Cardiac muscle cell (in vitro differentiated cells and primary cell): ENCODE results near the gene MTF1. TPM values are rescaled to one million over a fixed set of nuclear protein-coding genes. Genes with fewer than 3 reads are reported as not detected.
A peak's percentile ranks its signal among the peaks of the same experiment; 100 is the strongest.

Experiments
- DNase-seq, 2 donors: peaks; one replicate each; pipeline versions ENCODE4 v3.0.0 to v3.0.0-alpha.2; 2010 to 2017; ENCODE audit warnings: low read depth in 1 of 2, low spot score in 1 of 2
- H3K27ac ChIP-seq: fragments of 200-600 bp; sonication (generic); 2 replicates; pipeline ENCODE4 v1.5.1; 2016
- H3K27me3 ChIP-seq: fragments of 200-600 bp; sonication (generic); 2 replicates; pipeline ENCODE4 v1.6.0; 2016; ENCODE audit warnings: control low read depth
- H3K36me3 ChIP-seq: fragments of 200-600 bp; sonication (generic); 2 replicates; pipeline ENCODE4 v1.5.1; 2016; ENCODE audit warnings: control low read depth
- H3K4me1 ChIP-seq: fragments of 200-600 bp; sonication (generic); 2 replicates; pipeline ENCODE4 v1.8.1; 2017; ENCODE audit warnings: low read depth, mild to moderate bottlenecking, mixed run types
- H3K4me3 ChIP-seq: fragments of 200-600 bp; sonication (generic); 2 replicates; pipeline ENCODE4 v1.5.1; 2016; ENCODE audit warnings: mild to moderate bottlenecking
- H3K9me3 ChIP-seq: fragments of 200-600 bp; sonication (generic); 2 replicates; pipeline ENCODE4 v1.5.1; 2017; ENCODE audit warnings: low read depth, mild to moderate bottlenecking, control low read depth
- polyA plus RNA-seq: library from polyadenylated mRNA; unstranded; fragments of >200 nt; fragmentation: Nextera tagmentation; extraction: Ambion mirVana; gene quantifications from 2 replicates; pipeline ENCODE4 v1.2.1, GENCODE V29; 2016
- total RNA-seq: library from RNA; depleted of rRNA; stranded (reverse); fragments of >200 nt; gene quantifications from 2 replicates; pipeline ENCODE4 v1.2.3, GENCODE V29; 2016
- TF ChIP-seq, protein P1 (sequence below): IDR thresholded peaks from 2 replicates; pipeline ENCODE4 v1.5.1; 2012; ENCODE audit warnings: low read depth, mild to moderate bottlenecking, low read length

Gene MTF1
- total and polyA plus RNA-seq, 2 experiments from 2014 or later: 1.6 to 5.7 TPM

DNA sequence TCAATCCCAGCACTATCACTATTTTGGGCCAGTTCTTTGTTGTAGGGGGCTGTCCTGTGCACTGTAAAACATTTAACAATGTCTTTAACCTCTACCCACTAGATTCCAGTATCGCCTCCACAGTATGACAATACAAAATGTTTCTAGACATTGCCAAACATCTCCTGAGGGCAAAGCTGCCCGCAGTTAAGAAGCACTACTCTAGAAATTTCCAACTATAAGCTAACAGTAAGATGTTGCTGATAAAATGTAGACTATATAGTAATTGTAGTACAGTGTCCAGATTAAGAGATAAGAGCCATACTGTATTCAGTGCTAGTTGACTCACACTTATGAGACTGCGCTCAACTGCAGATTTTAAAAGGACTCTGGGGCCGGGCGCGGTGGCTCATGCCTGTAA, 5.0 kb downstream of the MTF1 start:
- Histone ChIP-seq H3K27me3 (no peaks in the 10 kb centered on the region), H3K4me3 (no peak overlapping the region), H3K4me1 (peaks cover 7% of the 10 kb centered on the region), H3K27ac (no peak overlapping the region), H3K36me3 (no peaks in the 10 kb centered on the region), H3K9me3 (no peaks in the 10 kb centered on the region)
- no peak for DNase-seq
- TF ChIP-seq, protein P1, sequence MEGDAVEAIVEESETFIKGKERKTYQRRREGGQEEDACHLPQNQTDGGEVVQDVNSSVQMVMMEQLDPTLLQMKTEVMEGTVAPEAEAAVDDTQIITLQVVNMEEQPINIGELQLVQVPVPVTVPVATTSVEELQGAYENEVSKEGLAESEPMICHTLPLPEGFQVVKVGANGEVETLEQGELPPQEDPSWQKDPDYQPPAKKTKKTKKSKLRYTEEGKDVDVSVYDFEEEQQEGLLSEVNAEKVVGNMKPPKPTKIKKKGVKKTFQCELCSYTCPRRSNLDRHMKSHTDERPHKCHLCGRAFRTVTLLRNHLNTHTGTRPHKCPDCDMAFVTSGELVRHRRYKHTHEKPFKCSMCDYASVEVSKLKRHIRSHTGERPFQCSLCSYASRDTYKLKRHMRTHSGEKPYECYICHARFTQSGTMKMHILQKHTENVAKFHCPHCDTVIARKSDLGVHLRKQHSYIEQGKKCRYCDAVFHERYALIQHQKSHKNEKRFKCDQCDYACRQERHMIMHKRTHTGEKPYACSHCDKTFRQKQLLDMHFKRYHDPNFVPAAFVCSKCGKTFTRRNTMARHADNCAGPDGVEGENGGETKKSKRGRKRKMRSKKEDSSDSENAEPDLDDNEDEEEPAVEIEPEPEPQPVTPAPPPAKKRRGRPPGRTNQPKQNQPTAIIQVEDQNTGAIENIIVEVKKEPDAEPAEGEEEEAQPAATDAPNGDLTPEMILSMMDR: no peak

DNA sequence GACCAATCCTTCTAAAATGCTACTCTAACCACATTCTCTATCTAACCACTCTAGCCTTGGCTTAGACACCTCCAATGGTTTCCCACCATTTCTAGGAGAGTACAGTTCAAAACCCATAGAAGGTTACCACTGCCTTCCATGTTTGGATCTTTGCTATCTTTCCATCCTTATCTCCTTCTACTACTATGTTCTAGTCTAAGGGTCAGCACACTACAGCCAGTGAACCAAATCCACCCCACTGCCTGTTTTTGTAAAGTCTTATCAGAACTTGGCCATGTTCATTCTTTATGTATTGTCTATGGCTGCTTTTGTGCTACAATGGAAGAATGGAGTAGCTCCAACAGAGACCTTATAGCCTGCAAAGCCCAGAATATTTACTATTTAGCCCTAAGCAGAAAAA, 6.2 kb downstream of the MTF1 start:
- no peaks in the 10 kb centered on the region for H3K27me3 ChIP-seq
- TF ChIP-seq, protein P1: no peak

DNA sequence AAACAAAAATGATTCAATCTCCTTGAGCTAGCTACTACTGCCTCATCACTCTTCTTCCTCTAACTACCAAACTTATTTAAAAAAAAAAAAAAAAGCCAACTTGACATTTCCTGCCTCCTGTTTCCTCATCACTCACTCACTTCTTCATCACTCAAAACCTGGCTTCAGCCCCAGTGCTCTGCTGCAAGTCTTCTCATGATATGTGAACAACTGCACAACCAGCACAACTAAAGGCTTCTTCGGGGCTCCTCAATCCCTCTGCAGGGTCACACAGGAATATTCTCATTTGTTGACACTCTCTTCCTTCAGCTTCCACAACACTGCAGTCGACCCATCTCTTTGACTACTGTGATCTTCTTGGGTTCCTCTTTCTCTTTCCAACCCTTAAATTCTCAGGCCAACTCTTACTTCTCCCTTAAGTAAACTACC, 7.6 kb downstream of the MTF1 start:
- Histone ChIP-seq H3K27ac (no peak overlapping the region), H3K36me3 (no peaks in the 10 kb centered on the region), H3K27me3 (no peaks in the 10 kb centered on the region), H3K9me3 (no peaks in the 10 kb centered on the region), H3K4me1 (no peaks in the 10 kb centered on the region), H3K4me3 (no peak overlapping the region)
- TF ChIP-seq, protein P1: no peak
- peak in 1 of 2 donors; percentile 22 for DNase-seq

More for the DNA sequence above, 6.2 kb downstream of the MTF1 start:
- Histone ChIP-seq H3K4me1 (peaks cover under 1% of the 10 kb centered on the region), H3K36me3 (no peaks in the 10 kb centered on the region), H3K4me3 (no peak overlapping the region), H3K27ac (no peak overlapping the region), H3K9me3 (no peaks in the 10 kb centered on the region)
- no peak for DNase-seq

DNA sequence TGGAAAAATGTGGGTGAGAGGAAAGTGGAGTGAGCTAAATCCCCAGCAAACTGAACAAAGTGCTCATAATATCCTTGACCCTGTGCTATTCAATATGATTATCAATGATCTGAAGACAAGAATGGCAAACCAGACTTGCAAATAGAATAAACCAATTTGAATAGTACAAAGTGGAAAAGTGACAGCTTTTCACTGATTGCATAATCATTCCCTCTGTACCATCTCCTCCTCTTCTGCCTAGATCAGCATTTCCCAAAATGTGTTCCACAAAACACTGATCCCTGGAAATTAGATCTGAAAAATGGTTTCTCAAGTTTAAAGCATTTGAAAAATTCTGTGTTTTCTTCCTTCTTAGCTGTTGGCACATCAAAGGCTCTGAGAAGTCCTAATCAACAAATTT, 8.1 kb downstream of the MTF1 start:
- TF ChIP-seq, protein P1: no peak
- Histone ChIP-seq H3K27me3 (no peaks in the 10 kb centered on the region), H3K4me1 (no peaks in the 10 kb centered on the region), H3K4me3 (no peak overlapping the region), H3K27ac (no peak overlapping the region), H3K9me3 (no peaks in the 10 kb centered on the region), H3K36me3 (no peaks in the 10 kb centered on the region)
- no peak for DNase-seq

DNA sequence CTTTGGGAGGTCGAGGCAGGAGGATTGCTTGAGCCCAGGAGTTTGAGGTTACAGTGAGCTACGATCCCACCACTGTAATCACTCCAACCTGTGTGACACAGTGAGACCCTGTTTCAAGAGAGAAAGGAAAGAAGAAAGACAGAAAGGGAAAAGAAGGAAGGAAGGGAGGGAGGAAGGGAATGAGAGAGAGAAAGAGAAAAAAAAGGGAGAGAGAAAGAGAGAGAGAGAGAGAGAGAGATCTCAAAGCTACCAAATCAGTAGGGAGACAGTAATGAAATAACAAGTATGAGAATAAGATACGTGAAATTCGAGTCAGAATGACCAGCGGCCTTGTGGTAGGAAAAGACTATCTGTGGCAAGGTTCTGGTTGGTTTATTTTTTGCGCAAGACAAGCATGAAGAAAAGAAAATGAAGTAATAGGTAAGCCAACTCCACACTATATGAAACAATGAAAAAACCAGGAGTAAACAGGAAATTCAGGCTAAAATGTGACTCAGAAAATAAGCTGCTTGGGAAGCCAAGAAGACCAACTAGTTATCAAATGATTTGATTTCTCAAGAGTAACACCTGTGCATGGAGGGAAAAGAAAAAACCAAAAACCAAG, 8.9 kb downstream of the MTF1 start:
- TF ChIP-seq, protein P1: no peak
- H3K27me3 ChIP-seq: no peaks in the 10 kb centered on the region
- no peaks in the 10 kb centered on the region for H3K9me3 ChIP-seq

More for the DNA sequence above, 8.9 kb downstream of the MTF1 start:
- Histone ChIP-seq H3K4me3 (no peak overlapping the region), H3K36me3 (no peaks in the 10 kb centered on the region), H3K4me1 (no peaks in the 10 kb centered on the region), H3K27ac (no peak overlapping the region)
- DNase-seq: peak in 1 of 2 donors; percentile 28
